SKM-1 treated with dmso at 0.1 percent for 144 hours (cell line): ENCODE measurements around the gene SPATA32.

Experiments used
- DNase-seq: peaks from one replicate; lab custom pipeline; 2025; ENCODE audit not compliant: unreplicated experiment; lab: John Stamatoyannopoulos, UW

Gene SPATA32

DNA sequence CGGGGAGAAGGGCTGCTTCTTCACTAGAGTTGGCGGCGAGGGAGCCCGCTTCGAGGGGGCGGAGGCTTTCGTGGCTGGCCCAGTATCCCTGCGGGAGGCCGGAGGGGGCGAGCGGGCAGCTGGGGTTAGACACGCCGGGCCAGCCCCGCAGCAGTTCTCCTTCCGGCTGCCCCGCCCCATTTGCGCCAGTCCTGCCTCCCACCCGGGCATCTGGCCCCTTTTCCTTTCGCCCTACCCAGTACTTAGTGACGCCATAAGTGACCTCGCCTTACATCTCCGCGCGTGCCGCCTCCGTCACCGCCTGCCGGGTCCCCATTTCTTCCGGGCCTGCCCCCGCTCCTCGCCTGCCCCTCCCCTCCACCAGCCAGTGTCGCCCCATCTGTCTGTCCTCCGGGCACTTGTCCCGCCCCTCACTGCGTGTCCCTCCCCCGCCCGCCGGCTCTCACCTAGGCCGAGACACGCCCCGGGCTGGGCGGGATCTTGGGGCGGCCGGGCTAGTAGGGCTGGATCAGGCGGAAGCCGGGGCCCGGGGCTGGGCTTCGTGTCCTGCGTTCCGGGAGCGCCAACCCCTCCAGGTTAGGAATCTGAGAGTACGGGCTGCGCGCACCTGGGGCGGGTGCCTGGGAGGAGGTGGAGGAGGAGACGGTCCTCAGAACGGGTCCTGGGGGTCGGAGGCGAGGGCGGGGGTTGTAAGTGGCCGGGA is 14.3 kb downstream of the SPATA32 start:
- no peak for DNase-seq

DNA sequence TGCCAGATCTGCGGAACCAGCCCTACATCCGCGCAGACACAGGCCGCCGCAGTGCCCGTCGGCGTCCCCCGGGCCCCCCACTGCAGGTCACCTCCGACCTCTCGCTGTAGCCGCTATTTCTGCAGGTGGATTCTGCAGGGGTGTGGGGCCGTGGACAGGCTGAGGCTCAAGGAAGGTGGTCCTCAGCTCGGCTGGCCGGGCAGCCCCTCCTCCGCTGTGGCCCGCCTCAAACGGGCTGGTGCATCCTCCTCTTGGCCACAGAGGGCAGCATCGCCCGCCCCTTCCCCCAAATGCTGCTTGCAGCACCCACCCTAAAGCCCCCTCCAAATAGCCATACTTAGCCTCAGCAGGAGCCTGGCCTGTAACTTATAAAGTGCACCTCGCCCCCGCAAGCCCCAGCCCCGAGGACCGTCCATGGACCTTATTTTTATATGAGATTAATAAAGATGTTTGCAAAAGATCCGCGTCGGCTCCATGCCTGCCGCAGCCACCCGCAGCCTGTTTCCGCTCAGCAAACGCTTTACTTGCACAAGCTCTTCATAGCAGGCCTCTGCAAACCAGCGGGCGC is 14.9 kb downstream of the SPATA32 start:
- DNase-seq, result no peak

DNA sequence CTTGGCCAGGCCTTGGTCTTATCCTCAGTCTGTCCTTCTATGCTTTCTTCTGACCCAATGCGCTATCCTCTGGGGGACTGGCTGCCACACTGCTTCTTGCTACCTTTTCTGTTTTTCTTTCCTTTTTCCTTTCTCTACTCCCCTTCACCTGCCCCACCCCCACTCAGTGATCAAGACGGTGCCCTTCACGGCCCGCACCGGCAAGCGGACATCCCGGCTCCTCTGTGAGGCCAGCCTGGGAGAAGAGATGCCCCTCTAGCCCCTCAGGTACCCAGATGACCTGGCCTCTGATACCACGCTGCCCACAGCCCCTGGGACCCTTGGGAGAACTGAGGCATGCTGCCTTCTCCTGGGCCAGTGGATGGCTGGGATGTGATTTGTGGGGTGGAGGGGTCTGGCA is 15.6 kb downstream of the SPATA32 start:
- no peak for DNase-seq

DNA sequence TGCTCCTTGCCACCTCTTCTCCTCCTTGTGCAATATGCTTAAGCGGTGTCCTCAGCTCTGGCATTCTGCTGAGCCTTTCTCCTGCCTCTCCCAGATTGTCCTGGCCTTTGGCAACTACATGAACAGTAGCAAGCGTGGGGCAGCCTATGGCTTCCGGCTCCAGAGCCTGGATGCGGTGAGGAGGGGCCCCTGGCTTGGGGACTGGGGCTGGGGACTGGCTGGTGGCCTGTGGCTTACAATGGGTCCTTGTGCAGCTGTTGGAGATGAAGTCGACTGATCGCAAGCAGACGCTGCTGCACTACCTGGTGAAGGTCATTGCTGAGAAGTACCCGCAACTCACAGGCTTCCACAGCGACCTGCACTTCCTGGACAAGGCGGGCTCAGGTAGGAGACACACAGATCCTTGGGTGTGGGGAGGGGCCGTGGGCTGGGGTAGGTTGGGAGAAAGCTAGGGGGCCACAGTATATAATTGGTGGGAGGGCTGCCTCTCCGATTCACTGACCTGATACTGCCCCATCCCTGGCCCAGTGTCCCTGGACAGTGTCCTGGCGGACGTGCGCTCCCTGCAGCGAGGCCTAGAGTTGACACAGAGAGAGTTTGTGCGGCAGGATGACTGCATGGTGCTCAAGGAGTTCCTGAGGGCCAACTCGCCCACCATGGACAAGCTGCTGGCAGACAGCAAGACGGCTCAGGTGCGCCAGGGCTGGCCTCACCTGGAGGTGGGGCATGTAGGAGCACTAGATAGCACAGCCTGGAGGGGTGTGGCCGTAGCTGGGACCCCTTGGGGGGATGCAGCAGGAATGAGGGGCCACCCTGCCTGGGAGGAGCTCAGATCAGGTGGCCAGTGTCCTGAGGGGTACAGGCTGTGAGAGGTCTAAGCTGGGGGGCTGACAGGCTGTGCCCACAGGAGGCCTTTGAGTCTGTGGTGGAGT is 16.9 kb downstream of the SPATA32 start:
- no peak for DNase-seq

DNA sequence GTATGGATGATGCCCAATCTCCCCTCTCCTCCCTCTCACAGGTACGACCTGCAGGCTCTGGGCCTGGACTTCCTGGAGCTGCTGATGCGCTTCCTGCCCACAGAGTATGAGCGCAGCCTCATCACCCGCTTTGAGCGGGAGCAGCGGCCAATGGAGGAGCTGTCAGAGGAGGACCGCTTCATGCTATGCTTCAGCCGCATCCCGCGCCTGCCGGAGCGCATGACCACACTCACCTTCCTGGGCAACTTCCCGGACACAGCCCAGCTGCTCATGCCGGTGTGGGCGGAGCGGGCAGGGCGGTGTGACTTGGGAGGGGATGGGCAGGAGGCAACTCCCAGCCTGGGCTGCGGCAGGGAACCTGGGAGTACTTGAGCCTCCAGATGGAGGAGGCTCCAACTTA is 18.1 kb downstream of the SPATA32 start:
- DNase-seq, result no peak

DNA sequence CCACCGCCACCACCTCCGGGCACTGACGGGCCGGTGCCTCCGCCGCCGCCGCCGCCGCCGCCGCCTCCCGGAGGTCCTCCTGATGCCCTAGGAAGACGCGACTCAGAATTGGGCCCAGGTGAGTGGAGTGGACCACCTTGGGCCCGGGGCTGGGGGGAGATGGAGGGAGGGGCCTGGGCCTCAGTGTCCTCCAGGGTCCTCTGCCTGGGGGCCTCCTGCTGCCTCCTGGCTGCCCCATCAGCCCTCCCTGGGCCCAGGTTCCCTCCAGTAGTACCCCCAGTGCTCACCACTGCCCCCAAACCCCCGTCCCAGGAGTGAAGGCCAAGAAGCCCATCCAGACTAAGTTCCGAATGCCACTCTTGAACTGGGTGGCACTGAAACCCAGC is 19.9 kb downstream of the SPATA32 start:
- no peak for DNase-seq

DNA sequence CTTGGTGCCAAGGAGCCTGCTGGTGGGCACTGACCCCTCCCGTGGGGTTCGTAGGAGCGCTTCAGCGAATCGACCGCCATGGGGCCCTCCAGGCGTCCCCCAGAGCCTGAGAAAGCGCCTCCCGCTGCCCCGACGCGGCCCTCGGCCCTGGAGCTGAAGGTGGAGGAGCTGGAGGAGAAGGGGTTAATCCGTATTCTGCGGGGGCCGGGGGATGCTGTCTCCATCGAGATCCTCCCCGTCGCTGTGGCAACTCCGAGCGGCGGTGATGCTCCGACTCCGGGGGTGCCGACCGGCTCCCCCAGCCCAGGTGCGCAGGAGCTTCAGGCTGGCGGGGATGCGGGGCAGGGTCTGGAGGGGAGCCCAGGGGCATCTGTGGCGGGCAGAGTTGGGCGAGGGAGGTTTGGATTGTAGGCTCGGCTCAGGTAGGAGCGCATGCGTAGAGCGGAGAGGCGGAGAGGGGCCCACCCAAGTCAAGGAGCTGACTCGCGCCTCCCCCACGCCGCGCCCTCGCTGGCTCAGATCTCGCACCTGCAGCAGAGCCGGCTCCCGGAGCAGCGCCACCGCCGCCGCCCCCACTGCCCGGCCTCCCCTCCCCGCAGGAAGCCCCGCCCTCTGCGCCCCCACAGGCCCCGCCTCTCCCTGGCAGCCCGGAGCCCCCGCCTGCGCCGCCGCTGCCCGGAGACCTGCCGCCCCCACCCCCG is 20.4 kb downstream of the SPATA32 start:
- DNase-seq, result no peak

DNA sequence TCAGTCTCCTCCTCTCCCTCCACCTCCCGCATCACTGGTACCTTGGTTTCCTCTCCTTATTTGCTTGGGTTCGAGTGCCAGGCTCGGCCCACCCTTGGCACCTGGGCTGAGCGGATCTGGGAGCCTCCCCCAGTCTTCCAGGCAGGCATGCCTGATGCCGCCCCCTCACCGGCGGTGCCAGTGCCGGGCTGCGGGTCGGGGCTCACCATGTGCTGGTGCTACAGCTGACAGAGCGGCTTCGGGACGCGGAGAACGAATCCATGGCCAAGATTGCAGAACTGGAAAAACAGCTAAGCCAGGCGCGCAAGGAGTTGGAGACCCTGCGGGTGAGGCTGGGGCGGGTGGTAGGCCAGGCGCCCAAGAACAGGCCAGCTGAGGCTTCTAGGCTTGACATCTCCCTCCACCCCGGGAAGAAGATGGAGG is 21.0 kb downstream of the SPATA32 start:
- DNase-seq, result no peak

DNA sequence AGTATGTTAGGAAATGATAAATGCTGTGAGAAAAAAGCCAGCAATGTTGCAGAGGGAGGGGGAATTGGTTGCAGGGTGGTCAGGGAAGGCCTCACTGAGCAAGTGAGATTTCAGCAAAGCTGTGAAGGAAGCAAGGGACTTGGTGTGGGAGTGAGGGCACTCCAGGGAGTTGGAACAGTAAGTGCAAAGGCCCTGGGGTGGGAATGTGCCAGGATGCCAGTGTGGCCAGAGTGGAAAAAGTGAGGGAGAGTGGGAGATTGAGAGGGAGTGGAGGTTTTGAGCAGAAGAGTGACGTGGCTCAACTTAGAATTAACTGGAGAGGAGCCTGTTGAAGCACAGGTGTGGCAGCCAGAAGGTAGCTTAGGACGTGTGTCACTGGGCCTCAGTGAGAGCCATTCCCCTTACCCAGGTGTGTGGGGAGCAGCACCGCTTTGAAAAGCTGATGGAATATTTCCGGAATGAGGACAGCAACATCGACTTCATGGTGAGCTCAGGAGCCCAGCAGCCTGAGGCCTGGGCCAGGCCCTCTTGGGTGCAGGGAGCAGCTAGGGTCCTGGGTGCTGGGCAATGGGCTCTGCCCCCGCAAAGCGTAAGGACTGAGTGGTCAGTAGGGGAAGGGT is 23.6 kb downstream of the SPATA32 start:
- DNase-seq, result no peak

DNA sequence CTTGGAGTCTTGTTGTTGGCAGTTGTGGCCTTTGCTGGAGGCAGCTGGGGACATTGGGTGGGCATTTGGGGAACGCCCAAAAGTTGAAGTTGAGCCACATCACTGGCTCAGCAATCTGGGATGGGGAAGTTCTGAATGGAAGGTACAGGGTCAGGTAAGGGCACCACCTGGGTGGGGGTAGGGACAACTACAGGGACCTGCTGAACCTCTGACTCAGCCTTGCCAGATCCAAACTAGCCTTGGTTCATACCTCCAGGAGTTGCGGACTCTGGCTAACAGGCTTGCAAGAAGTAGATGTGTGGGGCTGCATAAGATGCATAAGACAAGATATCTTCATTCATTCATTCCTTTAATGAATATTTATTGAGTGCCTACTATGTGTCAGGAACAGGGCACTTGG is 24.2 kb downstream of the SPATA32 start:
- no peak for DNase-seq

DNA sequence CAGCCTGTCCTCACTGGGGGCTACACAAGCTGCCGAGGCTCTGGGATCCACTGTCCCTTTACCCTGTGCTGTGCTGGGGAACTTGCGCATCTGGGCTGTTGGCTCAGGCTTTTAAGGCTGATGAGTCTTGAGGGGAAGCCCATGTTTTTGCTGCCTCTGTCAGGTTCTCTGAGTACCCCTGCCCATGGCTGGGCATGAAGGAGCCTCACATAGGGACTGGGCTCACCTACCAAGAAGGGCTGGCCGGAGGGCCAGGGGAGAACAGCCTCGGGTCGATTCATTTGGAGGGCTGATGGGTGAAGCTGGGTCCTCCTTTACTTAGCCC is 25.6 kb downstream of the SPATA32 start:
- DNase-seq, result no peak

DNA sequence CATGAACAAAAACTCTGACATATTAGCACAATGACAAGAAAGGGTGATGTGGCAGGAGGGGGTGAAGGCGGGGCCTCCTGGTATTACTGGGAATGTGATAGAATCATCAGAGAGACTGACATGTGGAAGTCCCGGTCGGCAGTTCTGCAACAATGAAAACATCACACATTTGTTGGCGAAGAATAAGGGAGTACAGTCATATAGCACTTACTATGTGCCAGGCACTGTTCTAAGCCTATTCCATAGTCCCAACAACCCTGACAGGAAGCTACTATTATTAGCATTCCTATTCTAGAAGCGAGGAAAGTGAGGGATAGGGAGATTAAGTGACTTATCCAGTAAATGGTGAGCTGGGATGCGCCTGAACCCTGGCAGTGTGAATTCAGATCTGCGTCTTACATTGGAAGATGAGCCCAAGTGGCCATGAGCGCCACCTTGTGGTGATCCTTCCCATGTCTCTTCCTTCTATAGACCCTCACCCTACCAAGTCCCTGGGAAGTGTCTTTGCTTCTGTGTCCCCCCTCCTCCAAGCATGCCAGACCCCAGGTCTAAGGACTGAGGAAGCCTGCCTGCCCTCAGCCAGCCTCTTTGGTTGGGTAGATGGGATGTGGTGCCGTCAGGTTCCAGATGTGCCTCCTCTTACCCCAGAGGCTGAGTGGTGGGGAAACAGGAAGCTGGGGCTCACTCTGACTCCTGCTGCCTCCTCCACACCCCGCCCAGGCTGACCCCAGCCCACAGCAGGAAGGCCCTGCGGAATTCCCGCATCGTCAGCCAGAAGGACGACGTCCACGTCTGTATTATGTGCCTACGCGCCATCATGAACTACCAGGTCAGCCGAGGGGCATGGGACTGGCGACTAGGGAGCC is 26.2 kb downstream of the SPATA32 start:
- peak; percentile 40 for DNase-seq

DNA sequence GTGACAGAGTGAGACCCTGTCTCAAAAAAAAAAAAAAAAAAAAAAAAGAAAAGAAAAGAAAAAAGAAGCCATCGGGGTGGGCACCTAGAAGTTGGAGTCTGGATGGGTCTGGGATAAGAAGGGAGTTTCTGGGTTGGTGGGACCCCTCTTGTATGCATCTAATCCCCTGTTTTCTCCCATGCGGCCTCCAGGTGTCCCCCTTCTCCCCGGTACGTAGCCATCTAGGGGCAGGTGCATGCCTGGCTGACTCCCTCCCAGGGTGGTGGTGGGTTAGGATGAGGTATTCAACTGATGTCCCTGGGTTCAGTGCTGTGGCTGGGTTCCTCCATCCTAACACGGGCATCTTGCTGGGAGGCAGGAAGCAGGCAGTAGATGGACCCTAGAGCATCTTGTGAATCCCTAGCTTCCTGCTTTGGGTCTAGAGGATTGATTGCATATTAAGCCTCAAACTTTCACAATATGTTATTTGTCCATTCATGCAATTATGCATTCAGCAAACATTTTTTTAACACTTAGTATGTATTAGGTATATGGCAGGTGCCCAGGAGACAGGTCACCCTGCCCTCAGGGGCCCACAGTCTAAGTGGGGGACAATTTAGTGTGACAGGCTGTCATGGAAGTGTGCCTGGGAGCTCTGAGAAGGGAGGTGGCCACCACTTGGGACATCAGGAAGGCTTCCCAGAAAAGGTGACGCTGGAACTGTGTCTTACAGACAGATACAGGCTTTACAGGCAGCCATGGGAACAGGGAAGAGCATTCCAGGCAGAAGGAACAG is 27.1 kb downstream of the SPATA32 start:
- peak; percentile 23 for DNase-seq

DNA sequence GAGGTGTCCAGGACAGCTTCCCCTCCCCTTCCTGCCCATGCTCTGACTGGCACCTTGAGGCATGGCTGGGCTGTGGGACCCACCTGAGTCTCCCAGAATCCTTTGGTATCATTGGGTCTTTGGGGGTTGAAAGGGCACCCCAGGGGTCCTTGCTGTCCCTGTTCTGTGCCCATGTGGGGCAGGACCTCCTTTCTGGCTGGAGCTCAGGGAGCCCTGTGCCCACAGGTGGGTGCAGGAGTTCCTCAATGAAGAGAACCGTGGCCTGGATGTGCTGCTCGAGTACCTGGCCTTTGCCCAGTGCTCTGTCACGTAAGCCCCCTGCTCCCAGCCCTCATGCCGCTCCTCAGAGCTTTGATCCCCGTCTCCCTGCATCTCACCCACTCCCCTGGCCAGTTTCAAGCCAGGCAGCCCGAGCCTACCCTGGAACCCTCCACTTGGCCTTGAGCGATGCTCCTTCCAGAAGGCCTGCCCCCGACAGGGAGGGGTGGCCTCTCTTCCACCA is 28.4 kb downstream of the SPATA32 start:
- no peak for DNase-seq

DNA sequence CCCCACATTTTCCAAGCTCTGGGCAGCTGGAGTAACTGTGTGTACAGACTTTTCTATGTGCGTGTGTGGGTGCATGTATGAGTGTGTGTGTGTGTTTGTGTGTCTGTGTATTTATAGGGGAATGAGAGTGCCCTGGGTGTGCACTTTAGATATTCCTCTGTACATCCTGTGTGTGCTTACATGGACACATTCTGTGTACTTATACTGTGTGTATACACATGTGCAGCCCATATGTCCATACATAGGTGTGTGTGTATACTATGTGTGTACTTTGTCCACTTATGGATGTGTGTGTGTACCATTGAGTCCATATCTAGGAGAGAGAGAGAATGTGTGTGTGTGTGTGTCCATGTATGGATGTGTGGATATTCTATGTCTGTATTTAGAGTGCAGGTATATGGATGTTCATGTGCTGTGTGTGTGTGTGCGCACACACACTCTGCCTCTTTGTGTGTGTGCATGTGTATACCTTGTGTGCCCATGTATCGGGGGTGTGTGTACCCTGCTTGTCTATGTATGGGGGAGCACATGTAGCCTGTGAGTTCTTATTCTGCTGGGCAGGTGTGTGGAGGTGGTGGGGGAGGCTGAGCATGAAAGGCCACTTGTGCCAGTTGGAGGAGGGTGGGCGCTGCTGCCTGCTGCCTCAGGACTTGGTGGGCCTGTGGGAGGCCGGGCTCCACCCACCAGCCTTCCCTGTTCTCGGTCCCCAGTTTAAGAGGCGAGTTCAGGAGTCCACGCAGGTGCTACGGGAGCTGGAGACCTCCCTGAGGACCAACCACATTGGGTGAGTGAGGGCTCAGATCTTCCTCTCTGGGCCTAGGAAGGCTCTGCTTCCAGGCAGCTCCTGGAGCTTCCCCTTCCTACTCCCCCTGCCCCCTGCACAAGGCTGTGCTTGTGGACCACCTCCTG is 29.1 kb downstream of the SPATA32 start:
- no peak for DNase-seq

DNA sequence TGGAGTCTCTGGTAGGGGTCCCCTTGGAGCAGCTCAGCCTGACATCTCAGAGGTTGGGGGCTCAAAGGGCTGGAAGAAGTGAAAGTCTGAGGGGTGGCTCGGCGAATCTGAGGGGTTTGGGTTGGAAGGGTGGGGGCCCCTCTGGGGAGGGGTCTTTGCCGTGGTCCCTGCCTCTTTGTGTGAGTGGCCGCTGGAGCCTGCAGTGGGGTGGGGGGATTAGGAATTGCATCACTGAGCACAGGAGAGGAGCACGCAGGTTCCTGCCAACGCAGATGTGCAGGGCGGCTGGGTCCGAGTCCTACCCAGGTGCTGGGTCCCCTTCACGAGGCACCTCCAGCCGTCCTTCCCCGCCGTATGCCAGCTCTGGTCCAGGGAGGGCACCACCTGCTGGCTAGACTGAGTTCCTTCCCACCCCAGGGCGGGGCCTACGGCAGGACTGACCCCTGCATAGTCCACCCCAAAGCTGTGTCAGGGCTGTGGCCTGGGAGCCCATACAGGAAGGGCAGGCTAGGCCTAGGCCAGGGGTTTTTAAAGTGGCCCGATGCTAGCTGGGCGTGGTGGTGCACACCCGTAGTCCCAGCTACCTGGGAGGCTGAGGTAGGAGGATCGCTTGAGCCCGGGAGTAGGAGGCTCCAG is 30.3 kb downstream of the SPATA32 start:
- no peak for DNase-seq

DNA sequence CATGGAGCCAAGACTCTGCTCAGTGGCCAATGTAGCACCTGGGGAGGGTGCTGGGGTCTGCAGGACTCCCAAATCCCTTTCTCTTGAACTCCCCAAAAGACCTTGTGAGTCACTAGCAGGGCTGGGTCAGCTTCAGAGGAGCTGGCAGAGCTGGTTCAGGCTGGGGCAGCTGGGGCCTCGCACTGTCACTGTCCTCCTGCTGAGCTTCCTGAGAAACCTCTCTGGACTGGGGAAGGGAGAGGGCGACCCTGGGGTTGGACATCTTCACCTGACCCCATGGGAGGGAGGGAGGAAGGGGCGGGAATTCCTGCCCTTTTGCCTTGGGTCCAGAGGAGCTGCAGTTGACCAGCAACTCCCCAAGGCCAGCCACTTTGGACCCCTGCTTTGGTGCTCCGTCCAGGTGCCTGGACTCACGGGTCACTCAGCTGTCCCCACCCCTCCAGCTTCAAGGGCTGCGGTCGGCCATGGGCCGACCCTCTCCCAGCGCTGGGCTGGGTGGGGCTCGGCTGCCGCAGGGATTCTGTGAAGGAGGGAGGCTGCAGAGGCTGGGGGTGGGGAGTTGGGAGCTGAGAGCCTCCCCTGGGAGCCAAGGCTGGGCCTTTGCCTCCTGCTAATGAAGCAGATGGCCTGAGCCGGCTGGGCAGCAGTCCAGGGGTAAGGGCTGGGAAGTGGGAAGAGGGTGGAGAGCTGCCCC is 31.0 kb downstream of the SPATA32 start:
- no peak for DNase-seq
